ENCODE results near the gene SORBS2. TPM values are rescaled to one million over a fixed set of nuclear protein-coding genes. Genes with fewer than 3 reads are reported as not detected.

The SORBS2 gene
- total and polyA plus RNA-seq, 2 of the 8 experiments (the other 6 are each of a cell fraction or from before 2014, with no cell fraction given) = 73.0 to 87.1 TPM

GRCh38 chr4:185794637-185795036 lies 17.4 kb downstream of the SORBS2 start:
- WGBS, 2 experiments (ENCODE audit: extremely low coverage in 1 of 2, insufficient coverage in 1 of 2, insufficient read length in 1 of 2, insufficient replicate concordance in 2 of 2, low coverage in 1 of 2, low lambda C conversion rate in 2 of 2, missing lambda C conversion rate in 1 of 2) = 86% methylated on average over 1 of the region's 1 CpG; no CpG with 5 or more reads in 1 of the 2 experiments
- Histone ChIP-seq H3K23me2 (ENCODE audit: low read depth, low read length) (no peaks in the 10 kb centered on the region), H3K4me1 (replicated peaks in 1 of 4; ENCODE audit: control insufficient read depth in 3 of 4, insufficient read depth in 4 of 4, low read length in 3 of 4) (no peaks in the 10 kb centered on the region; a peak in 1 of 7 replicates), H3K23ac (ENCODE audit: insufficient read length) (no peak overlapping the region), H3K18ac (ENCODE audit: extremely low read depth, low read length) (no peak overlapping the region), H3K56ac (replicated peaks; ENCODE audit: insufficient read length, low read depth, low read length) (no peak overlapping the region), H4K20me1 (replicated peaks in 1 of 2; ENCODE audit: control insufficient read depth in 1 of 2, insufficient read depth in 2 of 2, low read length in 2 of 2) (no peaks in the 10 kb centered on the region), H3K27ac (ENCODE audit: low read depth, low read length) (no peak overlapping the region), H3K9me3 (ENCODE audit: insufficient read depth in 2 of 2, low read depth in 1 of 2, low read length in 1 of 2) (no peaks in the 10 kb centered on the region), H3K4me3 (ENCODE audit: extremely low read depth in 1 of 4, insufficient read depth in 2 of 4, low read depth in 3 of 4, low read length in 4 of 4) (no peak overlapping the region), H2AFZ (ENCODE audit: low read length) (no peak overlapping the region), H2BK5ac (ENCODE audit: low read depth, low read length) (no peak overlapping the region), H4K8ac (ENCODE audit: extremely low read depth, insufficient read depth, low read length) (no peak overlapping the region), H4K91ac (replicated peaks; ENCODE audit: insufficient read length, low read length) (no peak overlapping the region), H3K4ac (replicated peaks; ENCODE audit: insufficient read length, low read depth, low read length) (no peak overlapping the region), H2BK12ac (ENCODE audit: low read depth, low read length) (0 out of 2 replicates have a peak overlapping the region, but pooled peaks have one; percentile 29), H3K27me3 (replicated peaks in 1 of 4; ENCODE audit: control insufficient read depth in 3 of 4, extremely low read depth in 1 of 4, insufficient read depth in 3 of 4, low read length in 3 of 4) (no peaks in the 10 kb centered on the region), H4K5ac (ENCODE audit: insufficient read length, low read depth, low read length) (no peak overlapping the region), H3K9ac (replicated peaks in 1 of 4; ENCODE audit: extremely low read depth in 1 of 4, low read depth in 3 of 4, low read length in 3 of 4) (no peak overlapping the region), H2BK15ac (ENCODE audit: low read length) (no peak overlapping the region), H3K79me1 (ENCODE audit: low read depth, low read length) (no peaks in the 10 kb centered on the region), H3K4me2 (ENCODE audit: insufficient read depth in 1 of 2, low read depth in 2 of 2, low read length in 2 of 2) (no peak overlapping the region), H2AK5ac (ENCODE audit: low read depth, low read length) (no peak overlapping the region; the same call in 1 of the 2 replicates), H2BK120ac (replicated peaks; ENCODE audit: low read depth, low read length) (no peak overlapping the region), H2BK20ac (ENCODE audit: low read length) (no peak overlapping the region), H3K14ac (ENCODE audit: insufficient read length) (no peak overlapping the region), H3K79me2 (ENCODE audit: control insufficient read depth in 1 of 2, insufficient read depth in 2 of 2, low read length in 2 of 2) (no peaks in the 10 kb centered on the region), H3K36me3 (ENCODE audit: control insufficient read depth in 2 of 4, insufficient read depth in 4 of 4, low read length in 3 of 4) (no peaks in the 10 kb centered on the region; a peak in 1 of 8 replicates)
- DNase-seq (ENCODE audit: low read depth in 1 of 2, low spot score in 2 of 2) (no peak), FAIRE-seq (no peak)
- CTCF ChIA-PET (ENCODE audit: partially characterized antibody) = interaction anchor here (0.5 kb wide), 1 partner anchor 432 kb away, joined by 3 read pairs; no protein-coding TSS in a partner anchor
- POLR2A ChIA-PET (ENCODE audit: partially characterized antibody) = interaction anchor here (0.8 kb wide), 1 partner anchor 35 kb away, joined by 3 read pairs; no protein-coding TSS in a partner anchor
- TF ChIP-seq CTBP2 (IDR thresholded peaks at IDR 0.05; ENCODE audit: borderline replicate concordance, insufficient read depth, insufficient read length, low read length) = no peak
- TF ChIP-seq SAP30 (IDR thresholded peaks at IDR 0.05; ENCODE audit: insufficient read depth, insufficient replicate concordance, low read length) = no peak
- TF ChIP-seq TBP (IDR thresholded peaks at IDR 0.05; ENCODE audit: low read depth, low read length) = no peak
- TF ChIP-seq KDM5A (IDR thresholded peaks at IDR 0.05; ENCODE audit: low read length) = no peak
- no peak for TF ChIP-seq SUZ12 (IDR thresholded peaks at IDR 0.05; ENCODE audit: low read length)
- no peak for TF ChIP-seq CEBPB (IDR thresholded peaks at IDR 0.05; ENCODE audit: low read depth, low read length)
- no peak for TF ChIP-seq YY1 (IDR thresholded peaks at IDR 0.05; ENCODE audit: low read depth, low read length)
- TF ChIP-seq, protein P1, sequence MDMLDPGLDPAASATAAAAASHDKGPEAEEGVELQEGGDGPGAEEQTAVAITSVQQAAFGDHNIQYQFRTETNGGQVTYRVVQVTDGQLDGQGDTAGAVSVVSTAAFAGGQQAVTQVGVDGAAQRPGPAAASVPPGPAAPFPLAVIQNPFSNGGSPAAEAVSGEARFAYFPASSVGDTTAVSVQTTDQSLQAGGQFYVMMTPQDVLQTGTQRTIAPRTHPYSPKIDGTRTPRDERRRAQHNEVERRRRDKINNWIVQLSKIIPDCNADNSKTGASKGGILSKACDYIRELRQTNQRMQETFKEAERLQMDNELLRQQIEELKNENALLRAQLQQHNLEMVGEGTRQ (IDR thresholded peaks at IDR 0.05; ENCODE audit: low read length) = no peak
- no peak for TF ChIP-seq CHD2 (IDR thresholded peaks at IDR 0.05; ENCODE audit: low read length)
- TF ChIP-seq EZH2 (IDR thresholded peaks at IDR 0.05; ENCODE audit: low read depth, low read length, severe bottlenecking) = no peak
- no peak for TF ChIP-seq JUND (IDR thresholded peaks at IDR 0.05; ENCODE audit: low read length)
- TF ChIP-seq MAX (IDR thresholded peaks at IDR 0.05) = no peak
- TF ChIP-seq MAFK (IDR thresholded peaks at IDR 0.05; ENCODE audit: low read depth, low read length) = no peak
